CD4-positive, alpha-beta T cell treated with Interleukin-10 for 1 hour (primary cell): ENCODE results near the gene FLOT2.
"Not testable (repeated sequence)": the region's sequence is repeated elsewhere in the genome, so short reads cannot be mapped to it uniquely, and the experiment has no call there.

ENCODE experiments used
- DNase-seq: peaks from one replicate; pipeline ENCODE4 v3.0.0-alpha.2; 2020

The FLOT2 gene, protein sequence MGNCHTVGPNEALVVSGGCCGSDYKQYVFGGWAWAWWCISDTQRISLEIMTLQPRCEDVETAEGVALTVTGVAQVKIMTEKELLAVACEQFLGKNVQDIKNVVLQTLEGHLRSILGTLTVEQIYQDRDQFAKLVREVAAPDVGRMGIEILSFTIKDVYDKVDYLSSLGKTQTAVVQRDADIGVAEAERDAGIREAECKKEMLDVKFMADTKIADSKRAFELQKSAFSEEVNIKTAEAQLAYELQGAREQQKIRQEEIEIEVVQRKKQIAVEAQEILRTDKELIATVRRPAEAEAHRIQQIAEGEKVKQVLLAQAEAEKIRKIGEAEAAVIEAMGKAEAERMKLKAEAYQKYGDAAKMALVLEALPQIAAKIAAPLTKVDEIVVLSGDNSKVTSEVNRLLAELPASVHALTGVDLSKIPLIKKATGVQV

DNA sequence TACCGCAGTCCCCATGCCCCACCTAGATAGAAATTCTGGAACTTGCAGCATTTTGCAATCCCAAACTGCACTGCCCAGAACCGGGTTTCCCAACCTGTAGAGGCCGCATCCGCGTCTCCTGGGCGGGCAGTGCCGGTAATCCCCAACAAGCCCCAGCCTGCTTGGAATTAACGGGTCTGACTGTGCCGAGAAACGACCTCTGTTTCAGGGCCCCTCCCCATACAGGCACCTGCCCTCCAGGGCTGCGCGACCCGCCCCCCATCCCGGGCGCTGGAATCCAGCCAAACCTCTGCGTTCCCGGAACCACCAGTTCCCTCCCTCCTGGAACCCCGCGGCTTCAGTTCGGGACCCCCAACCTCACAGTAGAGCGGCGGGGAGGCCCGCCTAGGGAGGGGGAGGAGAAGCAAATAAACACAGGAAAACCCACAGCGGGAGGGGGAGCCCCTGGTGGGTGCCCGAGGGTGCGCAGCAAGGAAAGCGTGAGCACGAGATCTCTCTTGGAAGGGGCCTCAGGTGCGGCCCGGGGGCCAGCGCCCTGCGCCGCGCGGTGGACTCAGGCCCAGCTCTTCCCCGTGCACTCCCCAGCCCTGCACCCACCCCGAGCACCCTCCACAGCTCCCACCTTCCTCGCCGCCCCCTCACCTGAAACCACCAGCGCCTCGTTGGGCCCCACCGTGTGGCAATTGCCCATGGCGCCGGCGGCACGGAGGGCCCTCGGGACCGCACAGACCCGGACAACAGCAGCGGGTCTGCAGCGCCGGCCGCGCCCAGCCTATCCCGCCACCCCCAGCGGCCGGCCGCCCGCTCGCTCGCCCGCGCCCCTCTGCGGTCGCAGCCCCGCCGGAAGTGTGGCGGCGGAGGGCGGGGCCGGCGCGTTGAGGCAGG is at the start of gene FLOT2:
Gene FLOT2, minus strand, starts transcription at position 850 of the 885 bp plus-strand sequence. Its CDS starts 159 bp downstream, at position 691.
- peak; percentile 68 for DNase-seq

DNA sequence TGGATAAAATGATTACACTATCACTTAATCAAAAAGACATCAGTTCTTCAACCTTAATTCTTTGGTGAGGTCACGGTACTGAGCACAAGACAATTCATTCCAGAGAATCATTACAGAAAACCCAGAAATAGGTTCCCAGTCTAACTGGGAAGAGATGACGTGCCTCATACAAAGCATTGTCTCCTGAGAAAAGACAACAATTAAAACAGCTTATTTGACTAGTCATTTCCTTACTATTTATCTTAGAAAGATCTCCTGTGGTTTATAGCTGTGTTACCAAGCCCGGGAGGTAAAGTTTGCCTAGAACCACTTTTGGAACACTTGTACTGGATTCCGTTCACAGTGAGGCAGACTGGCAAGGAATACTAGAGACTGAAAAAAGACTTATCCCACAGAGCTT is 48.7 kb upstream of the FLOT2 start:
- no peak for DNase-seq

DNA sequence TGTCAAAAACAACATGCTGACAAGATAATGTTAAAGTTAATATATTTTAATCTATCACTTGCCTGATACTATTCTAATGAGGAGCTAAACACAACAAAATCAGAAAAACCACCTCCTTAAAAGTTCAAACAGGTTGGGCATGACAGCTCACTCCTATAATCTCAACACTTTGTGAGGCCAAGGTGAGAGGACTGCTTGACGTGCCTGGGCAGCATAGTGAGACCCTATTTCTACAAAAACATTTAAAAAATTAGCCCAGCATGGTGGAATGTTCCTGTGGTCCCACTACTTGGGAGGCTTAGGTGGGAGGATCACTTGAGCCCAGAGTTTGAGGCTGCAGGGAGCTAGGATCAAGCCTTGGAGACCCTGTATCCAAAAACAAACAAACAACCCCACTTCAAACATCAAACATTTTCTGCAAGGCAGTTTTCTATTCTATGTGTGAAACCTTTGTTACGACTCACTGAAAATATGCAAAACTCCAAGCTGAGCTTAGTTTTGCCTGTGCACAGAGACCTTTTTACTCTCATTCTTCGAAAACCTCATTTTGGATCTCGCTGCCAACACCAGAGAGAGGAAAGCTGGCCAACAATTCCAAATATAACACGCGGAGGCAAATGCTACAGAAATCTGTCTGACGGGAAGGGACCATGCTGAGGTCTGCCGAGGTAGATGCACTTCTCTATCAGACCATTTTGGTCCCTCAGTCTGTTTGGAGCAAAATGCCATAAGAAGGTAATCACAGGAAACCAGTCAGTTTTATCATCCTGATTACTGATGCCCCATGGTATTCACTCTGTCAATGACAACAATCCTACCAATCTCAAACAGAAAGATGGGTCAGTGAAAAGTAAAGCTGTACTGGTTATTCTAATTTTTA is 47.6 kb upstream of the FLOT2 start:
- no peak for DNase-seq

DNA sequence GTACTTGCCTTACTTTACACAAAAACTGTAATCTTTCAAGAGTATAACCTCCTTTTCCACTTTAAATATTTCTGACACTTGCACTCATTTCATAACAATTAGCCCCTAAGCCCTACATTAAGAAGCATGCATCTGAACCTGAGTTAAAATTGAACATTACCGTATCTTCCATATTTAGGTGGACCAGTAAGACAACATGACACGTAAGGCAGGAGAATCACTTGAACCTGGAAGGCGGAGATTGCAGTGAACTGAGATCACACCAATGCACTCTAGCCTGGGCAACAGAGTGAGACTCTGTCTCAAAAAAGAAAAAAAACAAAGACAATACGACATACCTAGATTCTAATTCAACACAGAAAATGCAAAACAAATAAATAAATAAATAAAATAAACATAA is 46.8 kb upstream of the FLOT2 start:
- no peak for DNase-seq

DNA sequence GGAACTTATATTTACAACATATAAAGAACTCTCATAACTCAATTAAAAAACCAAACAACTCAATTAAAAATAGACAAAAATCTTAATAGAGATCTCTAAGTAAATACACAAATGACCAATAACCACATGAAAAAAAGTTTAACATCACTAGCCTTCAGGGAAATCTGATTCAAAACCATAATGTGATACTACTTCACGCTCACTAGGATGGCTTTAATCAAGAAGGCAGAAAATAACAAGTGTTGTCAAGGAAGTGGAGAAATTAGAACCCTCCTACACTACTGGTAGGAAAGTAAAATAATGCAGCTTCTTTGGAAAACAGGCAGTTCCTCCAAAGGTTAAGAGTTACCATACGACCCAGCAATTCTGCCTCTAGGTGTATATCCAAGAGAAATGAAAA is 45.4 kb upstream of the FLOT2 start:
- no peak for DNase-seq

DNA sequence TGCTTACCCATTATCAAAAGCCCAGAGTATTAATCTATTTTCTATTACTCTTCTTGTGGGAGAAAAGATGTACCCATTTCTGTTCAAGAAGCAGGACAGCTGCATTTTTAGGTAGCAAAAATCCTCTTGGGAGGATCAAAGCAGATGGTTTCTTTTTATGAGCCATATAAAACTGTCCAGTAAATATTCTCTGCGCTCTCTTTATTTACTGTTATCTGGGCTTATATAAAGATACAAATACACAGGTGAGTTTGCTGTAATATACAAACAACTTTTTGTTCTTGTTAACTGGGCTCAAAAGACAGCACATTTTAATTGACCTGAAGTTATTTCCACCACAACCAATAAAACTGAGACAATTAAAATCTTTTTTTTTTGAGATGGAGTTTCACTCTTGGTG is 43.7 kb upstream of the FLOT2 start:
- no peak for DNase-seq

DNA sequence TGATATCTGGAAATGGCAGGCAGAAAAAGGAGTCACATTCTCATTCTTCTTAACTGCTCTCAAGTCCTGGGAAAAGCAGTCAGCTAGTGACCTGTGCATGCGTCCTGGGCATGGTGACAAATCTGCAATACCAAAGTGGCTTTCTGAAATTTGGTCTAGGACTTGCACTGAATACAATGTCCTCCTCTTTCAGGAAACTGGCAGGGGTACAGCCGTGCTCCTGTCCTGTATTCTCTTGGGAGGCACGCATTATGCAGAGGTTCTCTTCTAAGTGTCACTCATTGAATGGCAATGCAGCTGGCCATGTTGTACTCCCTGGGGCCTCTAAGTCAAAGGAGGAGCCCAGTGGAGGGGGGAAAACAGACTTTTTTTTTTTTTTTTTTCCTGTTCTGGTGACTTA is 43.1 kb upstream of the FLOT2 start:
- no peak for DNase-seq

DNA sequence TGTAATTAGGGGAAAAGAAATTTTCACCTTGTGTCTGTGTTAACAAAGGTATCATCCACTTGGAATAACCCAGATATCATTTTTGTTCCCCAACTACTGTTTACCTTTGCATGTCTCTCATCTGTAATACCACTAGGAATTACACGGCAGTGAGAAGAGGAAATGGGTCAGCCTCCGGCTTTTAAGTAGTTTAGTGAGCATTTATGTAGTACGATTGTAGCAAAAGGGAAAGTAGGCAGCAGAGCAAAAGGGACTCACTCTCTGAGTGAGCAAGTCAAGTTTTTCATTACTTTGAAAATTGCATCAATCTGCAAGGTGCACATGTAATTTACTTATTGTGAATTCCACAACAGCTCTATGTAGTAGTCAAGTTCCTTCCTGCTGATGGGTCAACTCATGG is 42.6 kb upstream of the FLOT2 start:
- DNase-seq = no peak

DNA sequence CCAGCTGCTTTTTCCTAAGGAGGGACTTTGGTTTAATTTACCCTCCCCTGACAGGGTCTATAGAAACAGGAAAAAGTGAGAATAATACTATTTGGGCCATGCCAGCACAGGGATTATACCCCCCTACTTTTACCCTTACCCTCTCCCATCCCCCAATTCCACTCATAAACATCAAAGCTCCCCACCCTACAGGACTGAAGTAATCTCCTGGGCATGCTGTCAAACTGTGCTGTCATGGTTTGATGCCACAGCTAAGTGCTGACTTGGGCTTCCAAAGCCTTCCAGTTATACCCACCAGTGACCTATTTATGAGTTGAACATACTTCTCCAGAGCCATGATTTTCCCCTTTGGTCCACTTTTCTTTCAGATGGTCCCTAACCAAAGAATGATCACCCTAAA is 41.0 kb upstream of the FLOT2 start:
- DNase-seq = no peak

DNA sequence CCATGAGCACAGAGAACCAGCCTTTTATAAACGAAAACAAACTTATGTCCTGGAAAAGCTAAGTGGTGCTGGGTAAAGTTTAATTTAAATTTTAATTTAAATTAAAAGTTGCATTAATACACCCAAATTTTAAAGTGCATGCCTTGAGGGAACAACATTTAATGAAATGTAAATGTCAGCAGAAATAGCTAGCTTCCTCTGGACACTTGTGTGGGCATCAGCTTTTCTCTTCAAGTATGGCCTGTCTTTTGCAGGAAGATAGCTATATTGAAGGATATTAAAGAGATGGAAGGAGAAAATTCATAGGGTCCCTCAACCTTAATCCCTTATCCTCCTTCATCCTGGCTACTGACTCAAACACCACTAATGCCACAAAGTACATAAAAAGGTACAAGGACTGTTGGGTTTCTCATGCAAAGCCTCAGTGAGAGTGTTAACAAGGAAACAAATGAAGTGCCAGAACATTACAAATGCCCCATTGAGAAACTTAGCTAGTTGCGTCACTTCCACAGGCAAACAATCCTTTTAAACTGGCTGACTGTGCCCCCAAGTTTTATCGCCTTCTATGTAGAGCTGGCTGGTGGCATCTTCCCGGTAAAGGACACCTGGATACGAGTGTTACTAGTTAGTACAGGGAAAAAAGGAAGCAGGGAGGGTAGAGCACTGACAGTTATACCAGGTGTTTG is 39.7 kb upstream of the FLOT2 start:
- no peak for DNase-seq

DNA sequence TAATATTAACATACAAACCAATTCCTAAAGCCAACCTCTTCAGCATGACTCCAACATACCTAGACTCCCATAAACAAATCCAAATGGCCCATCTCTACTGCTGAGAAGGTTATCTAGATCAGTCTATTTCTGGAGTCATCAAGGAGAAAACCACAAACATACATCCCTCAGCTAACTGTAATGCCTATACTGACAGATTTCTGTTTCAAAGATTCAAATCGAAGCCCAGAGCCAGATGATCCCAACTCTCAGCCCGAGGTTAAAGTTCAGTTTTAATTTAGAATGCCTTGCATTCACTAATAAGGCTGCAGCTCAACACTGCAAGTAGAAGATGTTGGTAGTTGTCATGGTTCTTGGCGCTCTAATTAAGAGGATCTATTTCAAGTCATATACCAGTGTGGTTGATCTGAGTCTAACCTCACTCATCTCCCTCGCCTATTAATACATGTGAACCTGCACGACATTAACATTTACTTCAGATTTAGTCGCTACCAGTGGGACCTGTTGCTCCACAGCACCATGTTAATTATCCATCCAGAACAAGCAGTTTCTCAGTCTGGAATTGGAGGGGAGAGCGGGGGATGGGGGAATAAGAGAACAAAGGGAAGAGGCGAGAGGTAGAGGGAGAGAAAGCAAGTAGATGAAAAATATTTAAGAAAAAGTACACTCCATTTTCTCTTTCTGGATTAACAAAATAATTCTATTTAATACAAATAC is 38.4 kb upstream of the FLOT2 start:
- DNase-seq = no peak

DNA sequence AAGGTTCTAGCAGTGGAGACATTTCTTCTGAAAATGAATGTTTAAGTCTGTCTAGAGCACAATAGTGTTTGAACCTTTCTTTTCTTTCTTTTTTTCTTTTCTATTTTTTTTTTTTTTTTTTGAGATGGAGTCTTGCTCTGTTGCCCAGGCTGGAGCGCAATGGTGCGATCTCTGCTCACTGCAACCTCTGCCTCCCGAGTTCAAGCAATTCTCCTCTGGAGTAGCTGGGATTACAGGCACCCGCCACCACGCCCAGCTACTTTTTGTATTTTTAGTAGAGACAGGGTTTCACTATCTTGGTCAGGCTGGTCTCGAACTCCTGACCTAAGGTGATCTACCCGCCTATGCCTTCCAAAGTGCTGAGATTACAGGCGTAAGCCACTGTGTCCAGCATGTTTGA is 37.0 kb upstream of the FLOT2 start:
- not testable (repeated sequence) for DNase-seq

DNA sequence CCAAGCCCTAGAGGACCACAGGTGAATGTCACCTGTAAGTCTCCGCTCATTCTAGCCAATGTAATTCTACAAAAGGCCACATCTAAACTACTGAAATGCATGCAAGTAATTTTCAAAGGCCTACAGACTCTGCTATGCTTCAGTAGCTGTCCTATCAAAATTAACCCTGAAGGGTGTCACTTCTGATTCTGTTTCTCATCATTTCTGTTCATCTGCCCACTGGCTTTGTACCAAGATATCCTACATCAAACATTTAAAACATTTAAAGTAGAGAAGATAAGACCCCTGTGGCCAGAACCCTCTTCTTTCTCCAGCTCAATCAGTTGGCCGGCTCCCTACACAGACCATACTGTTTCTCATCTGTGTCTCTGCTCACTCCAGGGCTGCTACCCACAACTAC is 32.3 kb upstream of the FLOT2 start:
- no peak for DNase-seq

DNA sequence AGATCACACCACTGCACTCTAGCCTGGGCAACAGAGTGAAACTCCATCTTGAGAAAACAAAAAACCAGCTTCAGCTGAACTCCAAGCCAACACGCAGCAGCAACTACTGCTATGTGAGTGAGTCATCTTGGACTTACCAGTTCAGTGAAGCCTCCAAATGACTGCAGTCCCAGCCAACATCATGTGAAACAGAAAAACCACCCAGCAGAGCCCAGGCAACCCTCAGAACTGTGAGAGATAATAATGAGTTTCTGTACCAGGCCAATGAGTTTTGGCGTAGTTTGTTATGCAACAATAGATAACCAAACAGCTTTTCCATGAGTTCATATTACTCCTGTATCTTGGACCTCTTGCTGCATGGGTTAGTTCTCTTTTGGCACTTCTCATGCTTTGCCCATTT is 30.5 kb upstream of the FLOT2 start:
- DNase-seq = peak; percentile 33

DNA sequence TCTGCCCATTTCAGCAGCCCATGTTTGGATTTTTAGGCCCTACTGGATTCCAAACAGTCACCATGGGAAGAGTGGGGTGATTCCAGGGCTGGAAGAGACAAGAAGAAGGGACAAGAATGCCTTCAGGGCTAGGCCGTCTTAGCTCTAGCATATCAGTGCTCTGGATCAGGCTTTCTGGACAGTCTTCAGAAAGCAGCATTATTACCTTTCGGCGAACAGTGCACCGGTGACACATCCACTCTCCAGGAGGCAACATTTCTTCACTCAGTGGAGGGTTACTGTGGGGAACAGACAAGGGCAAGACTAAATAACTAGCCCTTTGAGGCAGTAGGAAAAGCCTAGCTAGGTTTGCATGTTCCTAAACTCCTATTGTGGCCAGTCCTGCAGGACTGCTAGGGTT is 29.3 kb upstream of the FLOT2 start:
- DNase-seq = no peak

DNA sequence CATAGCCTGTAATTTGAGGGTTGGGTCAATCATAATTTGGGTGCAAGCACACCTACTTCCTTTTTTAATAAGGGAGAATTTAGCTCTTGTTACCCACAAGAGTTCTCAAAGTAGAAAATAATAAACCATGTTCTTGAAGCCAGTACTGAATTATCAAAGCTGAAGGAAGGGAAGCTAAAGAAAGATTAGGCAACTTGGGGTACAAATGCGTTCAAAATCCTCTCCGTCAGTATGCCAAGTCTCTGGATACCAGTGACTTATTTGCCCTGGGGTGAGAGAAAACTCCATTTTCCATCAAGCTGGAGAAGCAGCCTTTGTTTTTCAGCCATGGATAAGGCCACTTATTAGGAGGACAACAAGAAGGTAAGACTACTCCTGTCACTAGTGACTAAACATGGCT is 28.8 kb upstream of the FLOT2 start:
- DNase-seq = no peak

DNA sequence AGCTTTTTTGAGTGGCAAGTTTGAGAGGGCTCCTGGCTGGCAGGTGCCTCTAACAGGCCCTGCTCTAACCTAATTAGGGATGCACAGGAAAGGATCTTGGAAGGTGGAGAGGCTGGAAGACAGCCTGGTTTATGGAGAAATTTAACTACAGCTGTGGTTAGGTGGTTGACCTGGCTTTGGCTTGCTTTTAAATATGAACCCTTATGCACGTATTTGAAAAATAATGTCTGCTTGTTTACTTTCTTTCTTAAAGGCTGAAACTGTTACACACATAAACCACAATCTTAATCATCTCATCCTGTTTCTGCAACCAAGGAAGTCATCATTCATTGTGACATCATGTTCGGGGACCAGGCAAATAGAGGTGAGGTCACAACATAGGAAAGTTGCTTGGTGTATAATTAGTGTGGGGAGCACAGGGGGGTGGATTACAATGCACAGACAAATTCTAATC is 28.4 kb upstream of the FLOT2 start:
- DNase-seq = peak; percentile 89

DNA sequence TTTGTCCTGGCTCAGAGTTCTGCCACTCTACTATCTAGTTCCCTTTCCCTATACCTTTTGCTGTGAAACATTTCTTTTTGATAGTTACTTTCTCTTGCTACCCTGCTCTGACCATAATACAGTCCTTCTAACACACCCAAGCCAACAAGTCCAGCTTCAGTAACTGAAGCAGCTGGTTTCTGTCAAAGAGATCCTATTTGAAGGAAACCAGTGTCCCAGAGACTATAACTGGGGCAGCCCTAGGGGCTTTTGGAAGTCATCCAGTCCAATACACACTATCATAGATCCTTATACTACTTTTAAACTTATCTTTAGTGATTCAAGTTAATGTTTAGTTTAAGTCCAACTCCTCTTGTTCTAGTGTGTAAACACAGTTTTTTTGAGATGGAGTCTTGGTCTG is 22.7 kb upstream of the FLOT2 start:
- no peak for DNase-seq

DNA sequence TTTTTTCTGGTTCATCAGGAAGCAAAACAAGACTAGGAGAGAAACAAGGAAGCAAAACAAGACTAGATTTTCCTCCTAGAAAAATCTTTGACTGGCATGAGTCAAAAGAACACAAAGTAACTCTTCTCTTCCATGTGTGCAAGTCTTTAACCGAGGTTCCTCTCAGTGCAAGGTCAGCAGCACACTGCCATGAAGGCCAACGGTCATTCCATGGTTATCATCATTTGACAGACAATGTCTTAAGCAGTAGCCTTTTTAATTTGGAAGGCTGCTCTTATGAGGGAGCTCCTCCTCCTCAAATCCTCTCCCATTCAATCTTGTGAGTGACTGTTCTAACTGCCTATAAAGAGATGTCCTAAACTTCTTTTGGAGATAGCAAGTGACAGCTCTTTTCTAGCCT is 20.8 kb upstream of the FLOT2 start:
- DNase-seq = no peak

DNA sequence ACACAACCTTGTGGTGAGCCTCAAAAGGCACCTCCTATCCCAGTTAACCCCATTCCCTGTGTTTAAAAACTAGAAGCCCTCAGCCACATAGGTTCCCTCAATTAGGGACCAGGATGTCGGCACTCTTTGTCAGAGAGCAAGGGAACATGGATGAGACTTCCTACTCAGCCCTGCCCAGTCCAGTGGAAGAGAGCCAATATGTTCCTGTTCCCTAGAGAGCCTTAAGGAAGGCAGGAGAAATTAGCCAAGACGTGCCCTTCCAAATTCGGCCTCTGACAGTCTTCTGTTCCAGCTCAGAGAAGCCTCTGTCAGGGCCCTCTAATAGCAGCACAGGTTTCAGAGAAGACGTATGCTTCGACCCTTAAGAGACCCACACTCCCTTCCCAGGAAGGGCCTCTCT is 19.9 kb upstream of the FLOT2 start:
- DNase-seq = no peak

DNA sequence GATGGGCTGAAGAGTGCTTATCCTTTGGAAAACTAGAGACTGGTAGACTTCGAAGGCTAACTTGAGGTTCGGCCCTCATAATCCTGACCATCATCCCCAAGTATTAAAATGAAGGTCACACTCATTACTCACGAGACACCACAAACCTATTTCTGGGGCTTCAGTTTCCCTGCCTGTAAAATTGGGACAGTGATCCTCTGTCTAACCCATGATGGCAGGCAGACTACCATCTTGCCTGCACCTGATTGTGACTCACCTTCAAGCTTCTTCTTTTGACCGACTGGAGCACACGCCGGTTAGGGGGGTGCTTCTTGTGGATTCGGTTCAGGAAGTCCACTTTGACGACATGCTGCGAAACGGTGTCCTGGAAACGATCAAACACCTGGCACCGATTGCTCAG is 19.5 kb upstream of the FLOT2 start:
- DNase-seq = no peak
